Measurements from ENCODE around the gene ARHGAP26.

The ARHGAP26 gene

DNA sequence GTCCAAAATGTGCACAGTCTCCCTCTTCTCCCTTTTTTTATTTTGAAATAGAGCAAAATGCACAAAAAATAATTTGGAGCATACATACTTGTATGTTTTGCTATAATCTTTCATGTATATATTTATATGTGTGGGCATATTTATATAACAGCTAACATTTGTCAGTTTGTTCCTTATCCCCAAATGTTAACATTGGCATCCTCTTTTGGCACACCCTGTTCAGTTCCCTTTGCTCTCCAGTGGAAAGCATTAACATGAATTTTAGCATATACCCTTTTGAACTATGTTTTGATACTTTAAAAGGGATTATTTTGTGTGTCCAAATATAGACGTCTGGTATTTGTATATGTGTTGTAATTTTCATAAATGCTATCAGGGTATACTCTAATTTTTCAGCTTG, 306.2 kb downstream of the ARHGAP26 start:
- H3K4me3 ChIP-seq, result no peak overlapping the region
- intact Hi-C loops (cut with DNase I; ENCODE audit: low total_unique reads), result no loop called here
- no peaks in the 10 kb centered on the region for H3K27me3 ChIP-seq
- no peak overlapping the region for H3K27ac ChIP-seq
- no peak for DNase-seq
- TF ChIP-seq, protein P1, sequence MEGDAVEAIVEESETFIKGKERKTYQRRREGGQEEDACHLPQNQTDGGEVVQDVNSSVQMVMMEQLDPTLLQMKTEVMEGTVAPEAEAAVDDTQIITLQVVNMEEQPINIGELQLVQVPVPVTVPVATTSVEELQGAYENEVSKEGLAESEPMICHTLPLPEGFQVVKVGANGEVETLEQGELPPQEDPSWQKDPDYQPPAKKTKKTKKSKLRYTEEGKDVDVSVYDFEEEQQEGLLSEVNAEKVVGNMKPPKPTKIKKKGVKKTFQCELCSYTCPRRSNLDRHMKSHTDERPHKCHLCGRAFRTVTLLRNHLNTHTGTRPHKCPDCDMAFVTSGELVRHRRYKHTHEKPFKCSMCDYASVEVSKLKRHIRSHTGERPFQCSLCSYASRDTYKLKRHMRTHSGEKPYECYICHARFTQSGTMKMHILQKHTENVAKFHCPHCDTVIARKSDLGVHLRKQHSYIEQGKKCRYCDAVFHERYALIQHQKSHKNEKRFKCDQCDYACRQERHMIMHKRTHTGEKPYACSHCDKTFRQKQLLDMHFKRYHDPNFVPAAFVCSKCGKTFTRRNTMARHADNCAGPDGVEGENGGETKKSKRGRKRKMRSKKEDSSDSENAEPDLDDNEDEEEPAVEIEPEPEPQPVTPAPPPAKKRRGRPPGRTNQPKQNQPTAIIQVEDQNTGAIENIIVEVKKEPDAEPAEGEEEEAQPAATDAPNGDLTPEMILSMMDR (IDR thresholded peaks at IDR 0.05), result no peak
- H3K36me3 ChIP-seq, result peaks cover 0 to 4% (median 0%) of the 10 kb centered on the region in 3 donors
- H3K4me1 ChIP-seq, result peaks cover 0 to 3% (median 0%) of the 10 kb centered on the region in 4 donors
- H3K9me3 ChIP-seq, result no peaks in the 10 kb centered on the region

- intact Hi-C loops (cut with DNase I; ENCODE audit: low total_unique reads), result no loop called here
- Histone ChIP-seq H3K4me3 (no peak overlapping the region), H3K9me3 (no peaks in the 10 kb centered on the region), H3K27me3 (no peaks in the 10 kb centered on the region), H3K36me3 (no peaks in the 10 kb centered on the region), H3K27ac (no peak overlapping the region), H3K4me1 (peaks cover 0 to 3% (median 0%) of the 10 kb centered on the region in 4 donors)
- TF ChIP-seq, protein P1 (IDR thresholded peaks at IDR 0.05), result no peak
- no peak for DNase-seq
Observed at GRCh38 chr5:143077453-143078103, 307.4 kb downstream of the ARHGAP26 start.

DNA sequence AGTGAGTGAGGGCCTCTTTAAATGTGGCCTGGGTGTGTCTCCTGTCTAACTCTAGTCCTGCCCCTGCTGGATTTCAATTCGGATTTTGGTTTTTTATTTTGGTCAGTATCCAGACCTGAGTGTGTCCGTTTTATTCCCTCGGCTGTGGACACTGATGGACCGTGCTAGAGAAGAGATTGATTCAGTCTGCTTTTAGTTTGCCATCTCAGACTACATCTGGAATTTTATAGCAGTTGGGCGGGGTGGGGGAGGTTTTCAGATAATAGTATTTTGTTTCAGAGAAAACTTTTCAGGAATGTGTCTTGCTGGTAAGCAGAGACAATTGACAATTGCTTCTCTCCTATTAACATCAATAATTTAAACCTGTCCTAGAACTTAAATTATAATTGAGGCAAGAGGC, 308.1 kb downstream of the ARHGAP26 start:
- H3K9me3 ChIP-seq, result no peaks in the 10 kb centered on the region
- H3K4me3 ChIP-seq, result no peak overlapping the region
- peaks cover 0 to 3% (median 0%) of the 10 kb centered on the region in 4 donors for H3K4me1 ChIP-seq
- no peak overlapping the region for H3K27ac ChIP-seq
- DNase-seq, result no peak
- H3K27me3 ChIP-seq, result no peaks in the 10 kb centered on the region
- no peaks in the 10 kb centered on the region for H3K36me3 ChIP-seq
- TF ChIP-seq, protein P1 (IDR thresholded peaks at IDR 0.05), result no peak
- intact Hi-C loops (cut with DNase I; ENCODE audit: low total_unique reads), result no loop called here

DNA sequence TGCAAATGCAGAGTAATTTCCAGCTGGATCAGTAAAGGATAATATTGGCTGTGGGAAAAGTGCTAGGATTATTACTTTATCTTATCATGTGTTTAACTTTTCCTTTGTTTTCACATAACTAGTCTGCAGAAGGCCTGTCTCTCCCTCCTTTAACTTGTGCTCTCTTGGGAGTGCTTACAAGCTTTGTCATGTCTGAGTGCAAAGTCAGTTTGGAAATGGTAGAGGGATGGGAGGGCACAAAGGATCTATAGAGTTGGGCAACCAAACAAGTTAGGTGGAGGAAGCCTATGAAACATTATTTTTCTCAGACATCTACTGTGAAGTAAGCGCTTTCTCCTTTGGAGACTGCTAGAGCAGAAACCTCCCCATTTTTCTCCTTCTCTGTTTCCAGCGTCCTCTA, 308.8 kb downstream of the ARHGAP26 start:
- Histone ChIP-seq H3K27ac (no peak overlapping the region), H3K36me3 (no peaks in the 10 kb centered on the region), H3K27me3 (no peaks in the 10 kb centered on the region), H3K9me3 (no peaks in the 10 kb centered on the region), H3K4me3 (no peak overlapping the region), H3K4me1 (peaks cover 0 to 3% (median 0%) of the 10 kb centered on the region in 4 donors)
- intact Hi-C loops (cut with DNase I; ENCODE audit: low total_unique reads), result no loop called here
- no peak for DNase-seq
- TF ChIP-seq, protein P1 (IDR thresholded peaks at IDR 0.05), result no peak

- peaks cover 0 to 5% (median 3%) of the 10 kb centered on the region in 3 donors for H3K36me3 ChIP-seq
- no peak overlapping the region for H3K4me3 ChIP-seq
- DNase-seq, result no peak
- H3K27me3 ChIP-seq, result no peaks in the 10 kb centered on the region
- intact Hi-C loops (cut with DNase I; ENCODE audit: low total_unique reads), result no loop called here
- TF ChIP-seq, protein P1 (IDR thresholded peaks at IDR 0.05), result no peak
- no peaks in the 10 kb centered on the region for H3K9me3 ChIP-seq
- H3K27ac ChIP-seq, result no peak overlapping the region
- peaks cover 0 to 3% (median 0%) of the 10 kb centered on the region in 4 donors for H3K4me1 ChIP-seq
Observed at GRCh38 chr5:143080407-143080806, 310.2 kb downstream of the ARHGAP26 start.
